Measurements from ENCODE around the gene REPIN1.

- TF ChIP-seq, protein P1, sequence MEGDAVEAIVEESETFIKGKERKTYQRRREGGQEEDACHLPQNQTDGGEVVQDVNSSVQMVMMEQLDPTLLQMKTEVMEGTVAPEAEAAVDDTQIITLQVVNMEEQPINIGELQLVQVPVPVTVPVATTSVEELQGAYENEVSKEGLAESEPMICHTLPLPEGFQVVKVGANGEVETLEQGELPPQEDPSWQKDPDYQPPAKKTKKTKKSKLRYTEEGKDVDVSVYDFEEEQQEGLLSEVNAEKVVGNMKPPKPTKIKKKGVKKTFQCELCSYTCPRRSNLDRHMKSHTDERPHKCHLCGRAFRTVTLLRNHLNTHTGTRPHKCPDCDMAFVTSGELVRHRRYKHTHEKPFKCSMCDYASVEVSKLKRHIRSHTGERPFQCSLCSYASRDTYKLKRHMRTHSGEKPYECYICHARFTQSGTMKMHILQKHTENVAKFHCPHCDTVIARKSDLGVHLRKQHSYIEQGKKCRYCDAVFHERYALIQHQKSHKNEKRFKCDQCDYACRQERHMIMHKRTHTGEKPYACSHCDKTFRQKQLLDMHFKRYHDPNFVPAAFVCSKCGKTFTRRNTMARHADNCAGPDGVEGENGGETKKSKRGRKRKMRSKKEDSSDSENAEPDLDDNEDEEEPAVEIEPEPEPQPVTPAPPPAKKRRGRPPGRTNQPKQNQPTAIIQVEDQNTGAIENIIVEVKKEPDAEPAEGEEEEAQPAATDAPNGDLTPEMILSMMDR (IDR thresholded peaks at IDR 0.05) = no peak
- no peak for TF ChIP-seq POLR2A (IDR thresholded peaks at IDR 0.05)
These were observed 29.2 kb upstream of the REPIN1 start for GRCh38 chr7:150339409-150339809.
